Hematopoietic multipotent progenitor cell (in vitro differentiated cells): ENCODE measurements around the gene ZNF688. TPM values are rescaled to one million over a fixed set of nuclear protein-coding genes. Genes with fewer than 3 reads are reported as not detected.

Experiments
- DNase-seq, 3 donors: peaks; one replicate each; pipeline ENCODE4 v3.0.0-alpha.2; 2011 to 2015; ENCODE audit warnings: low read depth in 2 of 3, low spot score in 2 of 3
- small RNA-seq: library from RNA; depleted of rRNA; stranded (forward); fragments of <200 nt; gene quantifications from one replicate; pipeline ENCODE3, GENCODE V24; 2012
- total RNA-seq: library from RNA; depleted of rRNA; stranded (reverse); fragments of >200 nt; gene quantifications from one replicate; pipeline ENCODE4 v1.2.3, GENCODE V29; 2012

Gene ZNF688
- total RNA-seq, 1 donor: 12.1 TPM

DNA sequence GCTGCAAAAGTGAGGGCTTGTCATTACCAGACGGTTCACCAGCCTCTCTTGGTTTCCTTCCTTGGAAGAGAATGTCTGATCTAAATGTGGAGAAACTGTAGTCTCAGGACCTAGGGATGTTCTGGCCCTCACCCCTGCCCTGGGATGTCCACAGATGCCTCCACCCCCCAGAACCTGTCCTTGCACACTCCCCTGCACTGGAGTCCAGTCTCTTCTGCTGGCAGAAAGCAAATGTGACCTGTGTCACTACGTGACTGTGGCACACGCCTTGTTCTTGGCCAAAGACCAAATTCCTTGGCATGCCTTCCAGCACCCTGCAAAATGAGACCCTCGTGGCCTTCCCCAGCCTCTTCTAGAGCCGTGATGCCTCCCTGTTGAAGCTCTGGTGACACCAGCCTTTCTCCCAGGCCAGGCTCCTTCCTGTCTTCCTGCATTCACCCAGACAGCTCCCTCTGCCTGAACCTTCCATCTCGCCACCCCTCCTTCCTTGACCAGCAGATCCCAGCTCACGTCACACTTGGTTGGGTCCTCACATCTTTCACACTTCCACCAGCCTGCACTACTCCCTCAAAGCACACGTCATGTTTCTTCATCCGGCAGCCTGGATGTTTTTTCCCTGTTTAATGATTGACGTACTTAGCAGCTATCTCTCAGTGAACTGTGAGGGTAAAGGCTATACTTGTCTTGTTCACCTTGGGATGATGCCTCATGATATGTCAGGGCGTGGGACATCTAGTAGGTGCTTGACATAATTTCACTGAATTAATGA, 49.5 kb downstream of the ZNF688 start:
- no peak for DNase-seq

DNA sequence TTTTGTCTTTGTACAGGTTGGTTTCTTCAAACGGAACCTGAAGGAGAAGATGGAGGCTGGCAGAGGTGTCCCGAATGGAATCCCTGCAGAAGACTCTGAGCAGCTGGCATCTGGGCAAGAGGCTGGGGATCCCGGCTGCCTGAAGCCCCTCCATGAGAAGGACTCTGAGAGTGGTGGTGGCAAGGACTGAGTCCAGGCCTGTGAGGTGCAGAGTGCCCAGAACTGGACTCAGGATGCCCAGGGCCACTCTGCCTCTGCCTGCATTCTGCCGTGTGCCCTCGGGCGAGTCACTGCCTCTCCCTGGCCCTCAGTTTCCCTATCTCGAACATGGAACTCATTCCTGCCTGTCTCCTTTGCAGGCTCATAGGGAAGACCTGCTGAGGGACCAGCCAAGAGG, 50.0 kb downstream of the ZNF688 start:
- no peak for DNase-seq

Small RNAs within 50 kb of the gene (small RNA-seq; reads per million reads assigned to genes)
- not detected for gene AC093249.4

Other genes starting within 250 kb of the ZNF688 start
- gene CD2BP2, start 216.4 kb downstream of the ZNF688 start, total RNA-seq: 18.6 TPM
- 40.9 TPM for gene TBC1D10B, start 201.2 kb downstream of the ZNF688 start, total RNA-seq
- 9.2 TPM for gene MYL11, start 196.9 kb downstream of the ZNF688 start, total RNA-seq
- gene SEPTIN1, start 189.2 kb downstream of the ZNF688 start, total RNA-seq: 38.2 TPM
- 17.8 TPM for gene ZNF48, start 176.3 kb downstream of the ZNF688 start, total RNA-seq
- 9.2 TPM for gene ZNF771, start 164.1 kb downstream of the ZNF688 start, total RNA-seq
- 40.4 TPM for gene DCTPP1, start 141.7 kb downstream of the ZNF688 start, total RNA-seq
- 18.9 TPM for gene SEPHS2, start 125.8 kb downstream of the ZNF688 start, total RNA-seq
- gene ITGAL, start 99.0 kb downstream of the ZNF688 start, total RNA-seq: 29.4 TPM
- gene ZNF768, start 45.1 kb downstream of the ZNF688 start, total RNA-seq: 49.3 TPM
- 20.7 TPM for gene ZNF747, start 36.9 kb downstream of the ZNF688 start, total RNA-seq
- 16.7 TPM for gene ZNF764, start 13.3 kb downstream of the ZNF688 start, total RNA-seq
- 15.3 TPM for gene ZNF785, start 14.0 kb upstream of the ZNF688 start, total RNA-seq
- gene ZNF689, start 38.7 kb upstream of the ZNF688 start, total RNA-seq: 16.4 TPM
- 42.3 TPM for gene PRR14, start 79.2 kb upstream of the ZNF688 start, total RNA-seq
- gene FBRS, start 86.7 kb upstream of the ZNF688 start, total RNA-seq: 65.2 TPM
- gene SRCAP, start 127.5 kb upstream of the ZNF688 start, total RNA-seq: 30.4 TPM
- gene PHKG2, start 176.7 kb upstream of the ZNF688 start, total RNA-seq: 40.9 TPM
- 9.2 TPM for gene CFAP119, start 190.3 kb upstream of the ZNF688 start, total RNA-seq
- gene RNF40, start 190.6 kb upstream of the ZNF688 start, total RNA-seq: 98.0 TPM
- 18.0 TPM for gene ZNF629, start 215.5 kb upstream of the ZNF688 start, total RNA-seq